Activated CD8-positive, alpha-beta memory T cell treated with anti-CD3 and anti-CD28 coated beads for 1 hour (primary cell): ENCODE results near the gene MBNL1.
"Not testable (repeated sequence)": the region's sequence is repeated elsewhere in the genome, so short reads cannot be mapped to it uniquely, and the experiment has no call there.

ENCODE experiments used
- DNase-seq, 2 donors: peaks; one replicate each; pipeline ENCODE4 v3.0.0-alpha.2; 2020; ENCODE audit warnings: low read depth in 1 of 2; ENCODE audit errors: extremely low read depth in 1 of 2

Gene MBNL1

GRCh38 chr3:152345233-152345632 lies 76.5 kb downstream of the MBNL1 start:
- DNase-seq: no peak

GRCh38 chr3:152346058-152346457 lies 77.3 kb downstream of the MBNL1 start:
- no peak for DNase-seq

GRCh38 chr3:152346740-152347139 lies 78.0 kb downstream of the MBNL1 start:
- DNase-seq: no peak

GRCh38 chr3:152348436-152349177 lies 79.9 kb downstream of the MBNL1 start:
- DNase-seq: no peak

- DNase-seq: no peak
Observed at GRCh38 chr3:152349392-152349791, 80.7 kb downstream of the MBNL1 start.

GRCh38 chr3:152350139-152350538 lies 81.4 kb downstream of the MBNL1 start:
- DNase-seq: no peak

GRCh38 chr3:152350776-152351175 lies 82.0 kb downstream of the MBNL1 start:
- no peak for DNase-seq

- DNase-seq: no peak
Observed at GRCh38 chr3:152352554-152352953, 83.8 kb downstream of the MBNL1 start.

- no peak for DNase-seq
Observed at GRCh38 chr3:152353578-152353977, 84.8 kb downstream of the MBNL1 start.

GRCh38 chr3:152355744-152356665 lies 87.3 kb downstream of the MBNL1 start:
- no peak for DNase-seq

- DNase-seq: no peak
Observed at GRCh38 chr3:152356870-152357276, 88.1 kb downstream of the MBNL1 start.

GRCh38 chr3:152357587-152357986 lies 88.9 kb downstream of the MBNL1 start:
- no peak for DNase-seq

- no peak for DNase-seq
Observed at GRCh38 chr3:152359385-152360248, 90.9 kb downstream of the MBNL1 start.

GRCh38 chr3:152360302-152360701 lies 91.6 kb downstream of the MBNL1 start:
- DNase-seq: no peak

GRCh38 chr3:152360966-152361365 lies 92.2 kb downstream of the MBNL1 start:
- no peak for DNase-seq

GRCh38 chr3:152362086-152362485 lies 93.4 kb downstream of the MBNL1 start:
- no peak for DNase-seq

- DNase-seq: no peak
Observed at GRCh38 chr3:152364237-152364636, 95.5 kb downstream of the MBNL1 start.

GRCh38 chr3:152365126-152365525 lies 96.4 kb downstream of the MBNL1 start:
- no peak for DNase-seq

GRCh38 chr3:152365766-152366593 lies 97.3 kb downstream of the MBNL1 start:
- DNase-seq: no peak

GRCh38 chr3:152367192-152367591 lies 98.5 kb downstream of the MBNL1 start:
- DNase-seq: not testable (repeated sequence)
